Caco-2 (cell line): ENCODE measurements around the gene CAMK2D. TPM values are rescaled to one million over a fixed set of nuclear protein-coding genes. Genes with fewer than 3 reads are reported as not detected.
A peak's percentile ranks its signal among the peaks of the same experiment; 100 is the strongest.

Experiments used
- BruUV-seq: library from RNA; stranded (reverse); fragments of 400-500 nt; replicated peaks from 2 replicates; lab custom pipeline; 2021; lab: Mats Ljungman, UMichigan
- CTCF ChIA-PET: fragments of 300-600 bp; sonication (Branson Sonifier 250); formaldehyde crosslinking; loops from one replicate; lab custom pipeline; 2022; ENCODE audit warnings: antibody characterized with exemption; lab: Charles Lee
- POLR2A ChIA-PET: fragments of 300-600 bp; sonication (Branson Sonifier 250); formaldehyde crosslinking; loops from one replicate; lab custom pipeline; 2022; ENCODE audit warnings: antibody characterized with exemption; lab: Charles Lee
- DNase-seq, 2 experiments: peaks; one replicate each; pipeline versions ENCODE4 v3.0.0 to v3.0.0-alpha.2; 2020 to 2022
- H3K27me3 ChIP-seq: replicated peaks from 2 replicates; pipeline ENCODE4 v1.6.0; 2011; ENCODE audit warnings: low read length; ENCODE audit not compliant: control insufficient read depth, insufficient read depth
- H3K36me3 ChIP-seq: 2 replicates; pipeline ENCODE4 v1.5.1; 2011; ENCODE audit warnings: low read length; ENCODE audit not compliant: control insufficient read depth, insufficient read depth
- H3K4me1 ChIP-seq: fragments of 250-450 bp; sonication (Bioruptor Pico); 2 replicates; pipeline ENCODE4 v1.5.1; 2020; ENCODE audit warnings: mild to moderate bottlenecking
- H3K4me3 ChIP-seq: 2 replicates; pipeline ENCODE4 v1.5.1; 2011; ENCODE audit warnings: low read depth, mild to moderate bottlenecking, control low read depth, low read length
- H3K9me3 ChIP-seq: fragments of 250-450 bp; sonication (Bioruptor Pico); 2 replicates; pipeline ENCODE4 v1.5.1; 2020; ENCODE audit warnings: mild to moderate bottlenecking, moderate library complexity
- H3K27ac Mint-ChIP-seq: one replicate; pipeline ENCODE4 v1.8.0; 2022; ENCODE audit warnings: mixed read lengths; ENCODE audit not compliant: unreplicated experiment
- H3K27me3 Mint-ChIP-seq: one replicate; pipeline ENCODE4 v1.8.0; 2022; ENCODE audit warnings: mixed read lengths; ENCODE audit not compliant: insufficient read depth, unreplicated experiment
- H3K36me3 Mint-ChIP-seq: one replicate; pipeline ENCODE4 v1.8.0; 2022; ENCODE audit warnings: mild to moderate bottlenecking, mixed read lengths; ENCODE audit not compliant: insufficient read depth, unreplicated experiment
- H3K4me1 Mint-ChIP-seq: one replicate; pipeline ENCODE4 v1.8.0; 2022; ENCODE audit warnings: low read depth, mixed read lengths; ENCODE audit not compliant: unreplicated experiment
- H3K4me3 Mint-ChIP-seq: one replicate; pipeline ENCODE4 v1.8.0; 2022; ENCODE audit warnings: mild to moderate bottlenecking, moderate library complexity, mixed read lengths; ENCODE audit not compliant: unreplicated experiment
- H3K9me3 Mint-ChIP-seq: one replicate; pipeline ENCODE4 v1.8.0; 2022; ENCODE audit warnings: mixed read lengths; ENCODE audit not compliant: unreplicated experiment
- CTCF ChIP-seq, 2 experiments: fragments of 200-600 bp in 1 of 2; IDR thresholded peaks; 1 replicate in 1 of 2; 2 replicates in 1 of 2; pipeline versions ENCODE4 v1.5.1 to v1.8.0; 2011 to 2022; ENCODE audit warnings: antibody characterized with exemption in 1 of 2, control low read depth in 1 of 2, inconsistent platforms in 1 of 2, low read depth in 1 of 2, low read length in 1 of 2, mild to moderate bottlenecking in 1 of 2, moderate library complexity in 1 of 2; ENCODE audit not compliant: insufficient read depth in 1 of 2, severe bottlenecking in 1 of 2, unreplicated experiment in 1 of 2
- intact Hi-C: fragments of 100-400 bp; cut with micrococcal nuclease; formaldehyde crosslinking; loops from one replicate; pipeline ENCODE4 v1.10.0; 2022; ENCODE audit not compliant: unreplicated experiment
- total RNA-seq: library from RNA; stranded (reverse); gene quantifications from 2 replicates; pipeline ENCODE4 v1.2.3, GENCODE V29; 2022

Gene CAMK2D
- total RNA-seq, 1 experiment from 2014 or later = 65.6 TPM

- H3K9me3 Mint-ChIP-seq = no peaks in the 10 kb centered on the region
- intact Hi-C loops = no loop called here
- H3K27ac Mint-ChIP-seq = no peak overlapping the region
- no peaks in the 10 kb centered on the region for H3K27me3 Mint-ChIP-seq
- no peak for TF ChIP-seq CTCF (IDR thresholded peaks at IDR 0.05; ENCODE audit: insufficient read depth in 1 of 2, low read depth in 1 of 2, low read length in 1 of 2, severe bottlenecking in 1 of 2, unreplicated experiment in 1 of 2)
- BruUV-seq = no TSS peak
- H3K36me3 Mint-ChIP-seq = peaks cover 16% of the 10 kb centered on the region
- CTCF ChIA-PET = no interaction called here
- Histone ChIP-seq H3K9me3 (0 out of 2 replicates have a peak, but pooled peaks cover 3% of the 10 kb centered on the region), H3K27me3 (no peaks in the 10 kb centered on the region), H3K36me3 (no peaks in the 10 kb centered on the region), H3K4me3 (no peak overlapping the region), H3K4me1 (peaks cover 57% of the 10 kb centered on the region)
- H3K4me1 Mint-ChIP-seq = peaks cover 29% of the 10 kb centered on the region
- H3K4me3 Mint-ChIP-seq = no peak overlapping the region
- POLR2A ChIA-PET = no interaction called here
- no peak for DNase-seq
Observed at GRCh38 chr4:113745711-113746110, 15.8 kb downstream of the CAMK2D start.

- Mint-ChIP-seq H3K4me1 (peaks cover 22% of the 10 kb centered on the region), H3K36me3 (peaks cover 11% of the 10 kb centered on the region), H3K27me3 (no peaks in the 10 kb centered on the region), H3K4me3 (no peak overlapping the region), H3K9me3 (no peaks in the 10 kb centered on the region), H3K27ac (no peak overlapping the region)
- no peak for TF ChIP-seq CTCF (IDR thresholded peaks at IDR 0.05; ENCODE audit: insufficient read depth in 1 of 2, low read depth in 1 of 2, low read length in 1 of 2, severe bottlenecking in 1 of 2, unreplicated experiment in 1 of 2)
- ChIA-PET CTCF (no interaction called here), POLR2A (no interaction called here)
- no peaks in the 10 kb centered on the region for H3K36me3 ChIP-seq
- intact Hi-C loops = no loop called here
- BruUV-seq = no TSS peak
- H3K27me3 ChIP-seq = no peaks in the 10 kb centered on the region
- no peak for DNase-seq
- H3K4me1 ChIP-seq = peaks cover 54% of the 10 kb centered on the region
- 0 out of 2 replicates have a peak, but pooled peaks cover 3% of the 10 kb centered on the region for H3K9me3 ChIP-seq
- no peak overlapping the region for H3K4me3 ChIP-seq
Observed at GRCh38 chr4:113744667-113745240, 16.8 kb downstream of the CAMK2D start.

GRCh38 chr4:113743690-113744089 is 17.8 kb downstream of the CAMK2D start:
- Histone ChIP-seq H3K9me3 (0 out of 2 replicates have a peak, but pooled peaks cover 3% of the 10 kb centered on the region), H3K27me3 (no peaks in the 10 kb centered on the region), H3K4me3 (no peak overlapping the region), H3K4me1 (peaks cover 48% of the 10 kb centered on the region), H3K36me3 (no peaks in the 10 kb centered on the region)
- intact Hi-C loops = no loop called here
- peaks cover 11% of the 10 kb centered on the region for H3K36me3 Mint-ChIP-seq
- DNase-seq = peak; percentile 26 to 52
- H3K4me1 Mint-ChIP-seq = peaks cover 21% of the 10 kb centered on the region
- no peak for TF ChIP-seq CTCF (IDR thresholded peaks at IDR 0.05; ENCODE audit: insufficient read depth in 1 of 2, low read depth in 1 of 2, low read length in 1 of 2, severe bottlenecking in 1 of 2, unreplicated experiment in 1 of 2)
- no peaks in the 10 kb centered on the region for H3K27me3 Mint-ChIP-seq
- H3K27ac Mint-ChIP-seq = no peak overlapping the region
- ChIA-PET POLR2A (no interaction called here), CTCF (interaction anchor here (1.0 kb wide), 1 partner anchor 59 kb away, joined by 4 read pairs; no protein-coding TSS in a partner anchor)
- H3K4me3 Mint-ChIP-seq = no peak overlapping the region
- H3K9me3 Mint-ChIP-seq = no peaks in the 10 kb centered on the region
- no TSS peak for BruUV-seq
